NCI-H1092 treated with DMSO at 0.1 percent for 48 hours (cell line): ENCODE measurements around the gene TRPC4AP.

Experiments
- DNase-seq: peaks from one replicate; lab custom pipeline; 2025; lab: John Stamatoyannopoulos, UW

Gene TRPC4AP

DNA sequence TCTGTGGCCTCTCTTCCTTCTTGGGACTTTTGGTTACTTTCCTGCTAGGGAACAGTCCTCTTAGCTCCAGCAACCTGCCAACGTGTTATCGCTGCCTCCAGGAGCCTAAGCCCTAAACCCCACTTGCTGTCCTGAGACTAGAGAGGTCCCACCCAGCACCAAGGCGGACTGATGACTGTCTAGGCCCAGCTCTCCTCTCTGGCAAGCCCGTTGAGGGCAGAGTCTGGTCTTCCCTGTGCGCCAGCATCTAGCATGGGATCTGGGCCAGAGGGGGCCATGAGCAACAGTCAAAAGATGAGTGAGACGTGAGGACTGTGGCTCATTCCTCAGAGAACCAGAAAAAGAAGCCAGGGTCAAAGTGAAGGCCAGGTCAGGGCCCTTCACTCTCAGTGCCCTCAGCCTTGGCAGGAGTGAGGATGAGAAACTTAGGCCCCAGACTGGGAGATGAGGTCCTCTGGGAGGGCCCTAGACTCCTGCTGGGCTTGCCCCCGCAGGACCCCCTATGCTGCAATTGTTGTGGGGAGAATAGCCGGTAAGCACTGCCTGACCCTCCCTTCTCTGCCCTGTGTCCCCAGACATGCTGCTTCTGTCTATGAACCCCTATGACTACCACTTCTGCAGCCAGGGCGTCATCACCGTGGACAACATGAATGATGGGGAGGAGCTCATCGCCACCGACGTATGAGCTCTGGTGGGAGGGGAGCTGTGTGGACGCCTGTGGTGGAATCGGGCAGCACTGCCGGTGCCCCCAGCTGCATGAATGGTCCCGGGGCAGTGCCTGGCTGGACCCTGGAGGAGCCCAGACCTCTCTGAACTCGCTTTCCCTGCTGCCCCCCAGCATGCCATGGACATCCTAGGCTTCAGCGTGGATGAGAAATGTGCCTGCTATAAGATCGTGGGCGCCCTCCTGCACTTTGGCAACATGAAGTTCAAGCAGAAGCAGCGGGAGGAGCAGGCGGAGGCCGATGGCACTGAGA lies 106.0 kb downstream of the TRPC4AP start:
- DNase-seq, result no peak

DNA sequence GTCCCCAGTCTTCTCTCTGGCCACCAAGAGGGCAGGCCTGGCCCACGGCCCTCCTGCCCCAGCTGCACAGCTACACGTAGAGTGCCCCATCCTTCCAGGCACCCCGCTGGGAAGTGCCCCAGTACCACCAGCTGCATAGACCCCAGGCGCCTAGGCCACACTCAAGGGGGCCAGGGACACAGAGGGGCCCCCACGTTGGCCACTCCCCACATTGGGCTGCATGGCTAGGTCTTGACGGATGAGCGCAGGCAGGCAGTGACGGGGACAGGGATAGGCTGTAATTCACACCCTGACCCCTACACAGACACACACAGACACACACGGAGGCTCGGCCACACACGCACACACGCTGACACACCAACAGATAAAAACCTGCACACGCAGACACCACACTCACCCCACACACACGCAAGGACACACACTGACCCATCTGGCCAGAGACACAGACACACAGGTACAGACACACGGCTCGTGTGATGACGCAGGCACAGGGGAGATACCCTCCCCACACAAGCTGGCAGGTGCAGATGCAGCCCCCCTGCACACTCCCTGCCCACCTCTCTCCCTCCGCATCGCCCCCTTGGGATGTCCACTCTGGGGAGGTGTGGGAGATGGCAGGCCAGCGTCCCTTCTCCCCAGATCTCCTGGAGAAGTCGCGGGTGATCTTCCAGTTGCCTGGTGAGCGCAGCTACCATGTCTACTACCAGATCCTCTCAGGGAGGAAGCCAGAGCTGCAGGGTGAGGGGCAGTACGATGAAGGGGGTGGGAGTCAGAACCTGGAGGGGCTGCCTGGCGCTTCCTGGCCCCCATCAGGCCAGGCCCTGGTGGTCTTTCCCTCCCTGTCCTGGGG lies 106.9 kb downstream of the TRPC4AP start:
- DNase-seq, result no peak

GRCh38 chr20:34984756-34985261 lies 107.8 kb downstream of the TRPC4AP start:
- no peak for DNase-seq

DNA sequence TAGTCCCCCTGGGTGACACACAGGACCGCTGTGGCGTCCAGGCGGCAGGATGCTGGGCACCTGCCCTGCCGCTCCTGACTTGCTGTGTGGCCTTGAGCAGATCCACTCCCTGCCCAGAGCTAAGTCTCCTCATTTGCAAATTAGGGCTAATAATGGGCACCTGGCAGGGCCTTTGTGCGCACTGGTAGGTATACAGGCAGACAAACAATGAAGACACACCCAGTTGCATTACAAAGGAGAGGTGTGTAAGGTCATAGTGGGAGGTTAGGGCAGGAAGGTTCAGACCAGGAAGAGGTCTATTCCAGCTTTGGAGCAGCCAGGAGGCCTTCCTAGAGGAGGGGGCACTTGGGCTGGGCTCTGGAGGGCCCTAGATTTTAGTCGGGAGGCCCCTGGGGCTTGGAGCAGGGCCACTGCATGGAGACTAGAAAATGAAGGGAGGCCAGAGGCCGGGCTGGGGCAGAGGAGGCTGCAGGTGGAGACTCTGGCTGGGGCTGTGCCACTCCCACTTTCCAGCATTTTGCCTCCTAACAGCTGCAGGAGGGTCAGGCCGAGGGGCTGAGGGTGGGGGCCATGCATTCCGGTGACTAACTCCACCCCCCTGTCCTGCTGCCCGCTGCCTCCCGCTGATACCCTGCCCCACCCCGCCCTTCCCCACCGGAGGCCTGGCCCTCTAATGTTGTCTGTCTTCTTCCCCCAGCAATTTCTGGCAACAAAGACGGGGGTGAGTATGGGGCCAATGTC lies 108.4 kb downstream of the TRPC4AP start:
- DNase-seq, result no peak

DNA sequence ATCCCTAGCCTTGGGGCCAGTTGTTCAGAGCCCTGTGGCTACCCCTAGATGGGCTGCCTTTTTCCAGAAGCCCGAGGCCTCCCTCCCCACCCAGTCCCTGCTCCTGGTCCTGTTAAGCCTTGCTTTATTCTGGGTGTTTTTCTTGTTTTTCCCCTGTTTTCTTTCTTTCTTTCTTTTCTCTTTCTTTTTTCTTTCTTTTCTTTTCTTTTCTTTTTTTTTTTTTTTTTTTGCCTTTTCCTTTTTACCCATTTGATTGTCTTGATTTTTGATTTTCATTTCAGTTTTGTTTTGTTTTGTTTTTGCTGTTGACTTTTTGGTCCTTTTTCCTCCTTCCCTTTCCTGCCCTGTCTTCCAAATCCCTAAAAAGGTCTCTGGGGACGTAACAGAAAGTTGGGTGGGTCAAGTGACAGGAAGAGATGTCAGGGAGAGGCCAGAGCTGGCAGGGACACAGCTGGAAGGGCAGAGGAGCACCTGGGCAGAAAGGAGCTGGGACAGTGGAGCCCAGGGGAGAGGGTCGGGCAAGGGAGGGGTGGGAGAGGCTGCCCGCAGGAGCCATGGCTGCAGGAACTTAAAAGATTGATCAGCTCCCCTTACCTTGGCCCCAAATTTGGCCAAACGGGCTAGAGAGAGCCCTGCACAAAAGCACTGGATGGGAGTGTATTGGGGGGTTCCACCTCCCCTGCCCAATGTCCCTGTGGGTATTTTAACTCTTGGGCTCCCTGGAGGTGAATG lies 109.4 kb downstream of the TRPC4AP start:
- DNase-seq, result no peak

GRCh38 chr20:34982270-34983088 lies 110.1 kb downstream of the TRPC4AP start:
- DNase-seq, result no peak

GRCh38 chr20:34980543-34981233 lies 111.9 kb downstream of the TRPC4AP start:
- DNase-seq, result no peak

DNA sequence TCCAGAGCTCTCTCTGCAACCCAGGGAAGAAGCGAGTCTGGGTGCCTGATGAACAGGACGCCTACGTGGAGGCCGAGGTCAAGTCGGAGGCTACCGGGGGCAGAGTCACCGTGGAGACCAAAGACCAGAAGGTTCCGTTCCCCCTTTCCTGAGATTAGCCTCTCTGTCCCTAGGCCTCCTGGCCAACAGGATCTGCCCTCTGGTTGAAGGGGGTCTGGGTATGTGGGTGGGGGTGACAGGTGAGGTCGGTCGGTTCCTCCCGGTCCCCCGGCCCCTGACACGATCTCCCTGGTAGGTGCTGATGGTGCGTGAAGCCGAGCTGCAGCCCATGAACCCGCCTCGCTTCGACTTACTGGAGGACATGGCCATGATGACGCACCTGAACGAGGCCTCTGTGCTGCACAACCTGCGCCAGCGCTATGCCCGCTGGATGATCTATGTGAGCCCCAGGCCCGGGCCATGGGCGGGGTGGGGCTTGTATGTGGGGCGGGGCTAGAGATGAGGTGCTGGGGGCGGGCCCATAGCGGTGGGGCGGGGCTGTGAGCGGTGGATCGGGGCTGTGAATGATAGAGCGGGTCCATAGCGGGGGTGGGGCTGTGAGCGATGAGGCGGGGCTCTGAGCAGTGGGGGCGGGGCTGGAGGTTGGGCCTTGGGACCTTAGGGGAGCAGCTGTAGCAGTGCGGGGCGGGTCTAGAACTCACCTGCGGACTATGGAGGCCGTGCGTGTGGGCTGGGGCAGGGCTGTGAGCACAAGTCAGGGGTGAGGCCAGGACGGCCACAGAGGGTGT lies 113.0 kb downstream of the TRPC4AP start:
- DNase-seq, result no peak

DNA sequence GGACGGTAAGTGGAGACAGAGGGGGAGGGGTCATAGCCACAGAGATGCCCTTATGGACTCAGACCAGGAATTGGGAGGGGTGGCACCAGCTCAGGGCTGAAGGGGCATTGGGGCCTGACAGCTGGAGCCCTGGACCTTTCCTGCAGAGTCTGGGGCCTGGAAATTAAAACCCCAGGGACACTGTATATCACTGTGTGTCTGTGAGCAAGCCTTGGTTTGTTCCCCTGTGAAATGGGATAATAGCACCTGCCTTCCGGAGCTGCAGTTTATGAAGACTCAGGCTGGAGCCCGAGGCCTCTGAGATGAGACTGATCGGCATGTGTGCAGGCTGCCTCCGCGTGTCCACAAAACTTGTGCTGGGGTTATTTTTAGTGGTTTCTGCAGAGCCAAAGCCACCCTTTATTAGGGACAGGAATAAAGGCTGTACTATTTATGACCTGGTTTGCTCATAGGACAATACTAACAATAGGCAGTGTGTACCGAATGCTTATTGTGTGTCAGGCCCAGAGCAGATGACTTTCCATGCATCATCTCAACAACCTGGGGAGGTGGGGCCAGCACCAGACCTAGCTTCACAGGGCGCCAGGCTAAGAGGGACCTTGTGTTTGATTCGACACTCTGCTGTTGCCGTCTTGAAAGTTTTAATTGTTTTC lies 114.4 kb downstream of the TRPC4AP start:
- no peak for DNase-seq

GRCh38 chr20:34977365-34978091 lies 115.1 kb downstream of the TRPC4AP start:
- DNase-seq, result no peak

GRCh38 chr20:34976286-34976685 lies 116.3 kb downstream of the TRPC4AP start:
- no peak for DNase-seq

DNA sequence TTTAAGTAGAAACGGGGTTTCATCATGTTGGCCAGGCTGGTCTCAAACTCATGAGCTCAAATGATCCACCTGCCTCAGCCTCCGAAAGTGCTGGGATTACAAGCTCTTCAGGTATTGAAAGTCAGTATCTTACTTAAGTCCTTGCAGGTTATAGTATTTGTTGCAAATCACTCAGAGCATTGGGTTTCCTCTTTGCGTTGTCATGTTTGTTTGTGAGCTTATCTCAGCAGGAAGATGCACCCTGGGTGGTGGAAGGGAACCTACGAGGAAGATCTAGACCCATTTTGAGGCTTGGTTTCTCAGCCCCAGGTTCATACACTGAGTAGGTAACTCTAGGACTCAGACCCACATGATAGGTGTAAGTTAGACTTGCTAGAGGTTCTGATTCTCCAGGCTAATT lies 118.4 kb downstream of the TRPC4AP start:
- DNase-seq, result no peak

GRCh38 chr20:34971561-34972235 lies 120.9 kb downstream of the TRPC4AP start:
- DNase-seq, result no peak

- DNase-seq, result no peak
These were observed 121.6 kb downstream of the TRPC4AP start for GRCh38 chr20:34970846-34971560.

GRCh38 chr20:34970193-34970840 lies 122.3 kb downstream of the TRPC4AP start:
- no peak for DNase-seq
